Forelimb muscle (tissue), 1 donor: ENCODE data around the gene LRMDA. TPM values are rescaled to one million over a fixed set of nuclear protein-coding genes. Genes with fewer than 3 reads are reported as not detected.

ENCODE experiments used
- DNase-seq: peaks from one replicate; pipeline ENCODE4 v3.0.0-alpha.2; 2013; ENCODE audit warnings: low read depth
- polyA plus RNA-seq: library from polyadenylated mRNA; unstranded; fragments of 120-200 nt; gene quantifications from one replicate; pipeline ENCODE4 v1.2.1, GENCODE V29; 2013; ENCODE audit not compliant: insufficient read length

LRMDA gene
- polyA plus RNA-seq, 1 donor: 5.1 TPM

DNA sequence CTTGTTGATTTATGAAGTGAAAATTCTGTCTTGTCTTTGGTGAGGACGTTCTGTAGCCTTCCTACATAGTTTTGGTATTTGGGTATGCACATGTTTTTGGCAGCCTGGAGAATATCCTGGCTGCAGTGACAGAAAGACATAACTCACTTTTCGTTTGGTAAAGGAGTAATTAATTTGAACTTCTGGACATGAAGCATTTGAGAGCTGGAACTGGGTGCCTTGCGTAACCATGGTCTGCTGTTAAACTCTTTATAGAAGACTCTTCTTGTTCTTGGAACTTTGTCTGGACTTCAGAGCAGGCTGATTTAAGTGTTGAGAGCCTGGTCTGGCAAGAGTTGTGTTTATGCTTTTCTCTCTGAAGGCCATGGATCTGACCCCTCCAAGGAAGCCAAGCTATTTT is 231.3 kb downstream of the LRMDA start:
- no peak for DNase-seq

DNA sequence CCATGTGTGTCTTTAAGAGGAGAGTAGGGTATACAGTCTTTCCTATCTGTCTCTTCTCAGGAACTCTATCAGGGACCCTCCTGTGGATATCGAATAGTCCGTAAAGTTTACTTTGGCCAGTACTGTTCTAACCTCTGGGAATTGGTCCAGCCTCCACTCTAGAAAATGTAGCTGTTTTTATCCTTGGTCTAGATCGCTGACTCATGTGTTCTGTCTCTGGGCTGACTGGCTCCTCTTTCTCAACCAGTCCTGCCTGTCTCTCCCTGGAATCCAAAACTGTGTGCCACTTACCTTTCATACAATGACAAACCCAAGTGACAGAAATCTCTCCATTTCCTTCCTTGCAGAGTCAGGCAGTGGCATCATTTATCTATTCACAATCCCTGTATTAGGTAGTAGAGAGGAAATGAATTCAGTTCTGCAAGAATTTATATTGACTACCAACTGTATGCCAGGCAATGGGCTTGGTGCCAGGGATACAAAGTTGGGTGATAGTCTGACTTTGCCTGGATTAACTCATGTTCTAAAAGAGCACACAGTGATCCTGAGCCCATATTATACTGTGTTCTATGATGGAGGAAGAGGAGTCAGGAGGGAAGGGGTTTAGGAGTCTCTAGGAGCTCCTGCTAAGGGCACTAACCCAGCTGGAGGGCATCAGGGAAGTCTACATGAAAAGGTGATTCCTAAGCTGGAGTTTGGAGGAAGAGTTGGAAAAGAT is 232.7 kb downstream of the LRMDA start:
- no peak for DNase-seq

DNA sequence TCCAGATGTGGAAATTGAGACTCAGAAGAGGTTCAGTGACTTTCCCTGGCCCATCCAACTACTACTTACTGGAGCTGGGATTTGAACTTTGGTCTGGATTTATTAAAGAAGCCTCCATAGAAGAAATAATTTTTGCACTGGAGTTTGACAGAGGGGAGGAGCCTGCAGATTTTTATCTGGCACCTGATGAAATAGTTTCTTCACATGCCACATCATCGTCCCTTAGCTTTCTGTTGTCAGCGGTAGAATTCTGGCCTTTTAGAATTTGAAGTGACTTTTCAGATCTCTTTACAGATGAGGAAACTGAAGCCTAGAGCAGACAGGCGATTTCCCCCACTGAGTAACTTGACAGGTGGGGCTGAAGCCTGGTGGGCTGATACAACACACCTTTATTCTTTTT is 233.5 kb downstream of the LRMDA start:
- no peak for DNase-seq

DNA sequence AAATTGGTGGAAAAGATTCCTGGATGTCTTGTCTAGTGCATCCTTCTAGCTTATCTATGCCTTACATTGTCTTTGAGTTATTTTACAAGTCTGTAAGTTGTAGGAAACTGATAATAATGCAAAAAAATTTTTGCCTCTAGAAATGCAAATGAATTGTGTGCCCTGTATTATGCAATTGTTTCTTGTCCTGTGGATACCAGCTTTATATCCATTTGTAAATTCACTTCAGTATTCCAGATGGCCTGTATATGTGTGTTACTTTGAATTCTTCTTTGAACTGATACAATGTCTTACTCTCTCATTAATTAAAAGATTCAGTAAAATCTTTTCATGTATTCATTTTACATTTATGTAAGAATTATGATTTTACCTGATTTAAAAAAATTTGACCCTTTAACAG is 234.3 kb downstream of the LRMDA start:
- DNase-seq: no peak

DNA sequence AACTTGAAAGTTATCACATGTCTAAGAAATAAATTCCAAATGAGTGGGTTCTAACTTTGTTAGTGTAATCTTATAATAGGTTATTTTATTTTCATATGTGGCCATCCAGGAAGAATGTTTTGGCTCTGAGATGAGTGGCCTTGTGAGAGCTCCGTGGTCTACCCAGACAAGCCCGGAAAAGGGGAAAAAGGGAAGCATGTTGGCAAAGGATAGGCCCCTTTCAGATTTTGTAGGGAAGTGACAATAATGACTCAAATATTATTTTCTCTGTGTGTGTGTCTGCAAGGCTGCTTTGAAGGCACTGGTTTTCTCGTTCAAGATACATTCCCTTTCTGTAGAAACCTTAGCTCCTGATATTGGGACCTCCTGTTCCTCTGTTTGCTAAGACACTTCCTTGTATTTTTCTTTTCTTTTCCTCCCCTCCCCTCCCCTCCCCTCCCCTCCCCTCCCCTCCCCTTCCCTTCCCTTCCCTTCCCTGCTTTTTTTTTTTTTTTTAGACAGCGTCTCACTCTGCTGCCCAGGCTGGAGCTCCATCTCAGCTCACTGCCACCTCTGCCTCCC is 240.8 kb downstream of the LRMDA start:
- DNase-seq: no peak

DNA sequence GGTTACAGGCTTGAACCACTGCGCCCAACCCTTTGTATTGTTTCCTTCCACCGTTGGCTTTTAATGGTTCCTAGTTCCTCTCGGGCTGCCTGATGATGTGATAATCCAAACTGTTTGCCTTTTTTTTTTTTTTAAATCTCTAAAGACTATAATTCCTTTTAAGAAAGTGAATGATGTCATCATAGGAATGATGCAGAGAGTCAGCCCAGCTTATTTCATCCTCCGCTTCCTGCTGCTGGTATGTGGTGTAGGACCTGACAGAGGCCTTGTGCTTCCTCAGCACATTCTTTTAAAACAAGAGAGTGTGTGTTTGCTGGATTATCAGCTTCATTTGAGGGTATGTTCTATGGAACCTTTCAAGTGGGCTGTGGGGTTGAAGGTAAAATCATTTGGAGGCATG is 241.4 kb downstream of the LRMDA start:
- no peak for DNase-seq

DNA sequence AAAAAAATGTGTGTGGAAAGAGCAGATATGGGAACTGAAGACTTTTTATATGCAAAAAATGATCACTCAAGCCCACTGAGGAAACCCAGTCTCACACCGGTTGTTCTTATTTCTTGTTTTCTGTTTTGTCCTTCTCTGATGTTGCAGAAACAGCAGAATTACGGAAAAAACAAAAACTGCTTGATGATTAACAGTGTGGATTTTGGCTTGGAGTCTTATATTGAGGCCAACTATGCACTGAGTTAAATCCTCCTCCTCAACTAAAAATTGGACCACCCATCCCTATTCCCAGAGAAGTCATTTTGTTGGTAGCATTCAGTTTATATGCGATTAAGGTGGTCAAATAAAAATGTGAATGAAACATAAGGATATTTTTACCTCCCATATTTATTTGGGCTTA is 246.1 kb downstream of the LRMDA start:
- DNase-seq: no peak

DNA sequence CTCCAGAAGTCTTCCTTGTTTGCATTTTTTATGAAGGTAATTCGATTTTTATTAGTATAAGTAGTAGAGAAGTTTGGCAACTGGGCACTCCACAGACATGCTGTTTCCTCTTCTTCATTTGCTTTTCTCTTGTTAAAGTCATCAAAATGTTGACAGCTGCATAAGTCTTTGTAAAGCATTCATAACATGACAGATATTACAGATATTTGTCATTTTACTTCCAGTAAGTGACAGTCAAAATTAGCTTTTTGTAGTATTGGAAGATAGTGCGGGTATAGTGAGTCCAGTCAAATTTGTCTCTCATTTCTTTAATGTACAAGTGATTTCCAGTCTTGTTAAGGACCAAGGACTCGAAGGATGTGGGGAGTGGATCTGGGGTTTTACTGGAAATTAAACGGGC is 247.1 kb downstream of the LRMDA start:
- DNase-seq: no peak

DNA sequence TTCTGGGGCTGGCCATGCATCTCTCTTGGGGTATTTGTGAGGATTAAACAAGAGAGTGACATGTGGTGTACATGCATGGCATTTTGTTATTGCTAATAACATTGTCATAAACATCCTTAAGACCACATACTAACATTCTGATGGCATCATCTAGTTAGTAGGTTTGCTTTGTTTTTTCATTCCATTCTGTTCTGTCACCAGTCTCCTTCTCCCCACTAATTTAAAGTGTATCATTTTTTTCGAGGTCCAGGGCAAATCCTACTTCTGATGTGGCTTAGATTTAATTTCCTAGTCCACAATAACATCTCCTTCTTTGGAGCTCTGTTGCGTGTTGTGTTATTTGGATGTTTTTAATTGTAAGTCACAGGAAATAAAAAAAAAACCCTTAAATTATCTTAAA is 248.1 kb downstream of the LRMDA start:
- no peak for DNase-seq

DNA sequence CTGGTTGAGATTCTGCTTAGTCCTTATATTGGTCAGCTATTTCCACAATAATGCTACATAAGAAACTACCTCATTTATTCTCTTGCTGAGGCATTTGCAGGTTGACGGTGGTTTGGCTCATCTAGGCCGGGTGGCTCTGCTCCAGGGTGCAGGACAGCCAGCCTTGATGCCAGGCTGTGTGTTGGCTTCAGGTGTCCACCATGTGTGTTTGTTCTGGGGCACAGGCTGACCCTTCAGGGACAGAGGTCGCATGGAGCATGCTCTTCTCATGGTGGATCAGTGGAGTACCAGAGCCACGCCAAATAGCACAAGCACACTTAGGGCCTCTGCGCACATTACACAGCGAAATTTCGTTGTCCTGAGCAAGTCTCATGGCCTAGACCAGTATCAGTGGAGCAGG is 249.9 kb downstream of the LRMDA start:
- no peak for DNase-seq

DNA sequence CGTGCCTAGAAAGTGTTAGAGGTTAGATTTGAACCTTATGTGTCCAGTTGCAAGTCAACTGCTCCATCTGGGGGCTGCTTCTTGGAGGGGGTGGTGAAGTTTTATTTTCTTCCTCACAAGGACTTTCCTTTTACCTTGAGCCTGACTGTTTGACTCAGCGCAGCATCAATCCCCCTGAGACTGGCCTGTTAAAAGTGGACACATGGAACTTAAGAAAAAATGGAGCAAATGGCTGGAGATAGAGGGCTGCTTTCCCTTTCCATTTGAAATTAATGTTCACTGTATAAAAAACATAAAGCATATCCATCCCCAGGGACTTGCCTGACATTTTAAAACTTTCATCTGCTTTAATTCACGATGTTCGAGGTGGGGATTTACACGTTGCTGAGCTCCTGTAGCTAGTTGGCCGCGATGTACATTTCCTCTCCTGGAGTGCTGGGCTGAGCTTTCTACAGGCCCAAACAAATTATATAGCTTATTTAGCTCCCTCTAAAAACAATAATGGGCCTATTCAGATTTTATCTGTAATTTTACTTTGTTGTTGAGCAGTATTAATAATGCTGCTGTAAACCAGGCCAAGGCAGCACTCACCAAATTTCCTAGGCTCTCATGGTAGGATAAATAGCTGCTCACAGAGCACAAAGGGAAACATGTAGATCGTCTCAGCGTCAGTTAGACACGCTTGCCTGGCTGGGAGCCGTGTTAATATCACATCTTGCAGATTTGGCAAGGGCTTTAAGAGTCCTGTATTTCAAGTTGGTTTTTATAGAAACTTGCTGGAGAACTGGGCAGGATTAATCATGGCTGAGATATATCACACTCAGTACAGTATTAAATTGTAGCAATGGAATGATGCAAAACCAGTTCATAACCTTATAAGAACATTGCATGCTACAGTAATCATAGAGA is 251.5 kb downstream of the LRMDA start:
- DNase-seq: no peak

DNA sequence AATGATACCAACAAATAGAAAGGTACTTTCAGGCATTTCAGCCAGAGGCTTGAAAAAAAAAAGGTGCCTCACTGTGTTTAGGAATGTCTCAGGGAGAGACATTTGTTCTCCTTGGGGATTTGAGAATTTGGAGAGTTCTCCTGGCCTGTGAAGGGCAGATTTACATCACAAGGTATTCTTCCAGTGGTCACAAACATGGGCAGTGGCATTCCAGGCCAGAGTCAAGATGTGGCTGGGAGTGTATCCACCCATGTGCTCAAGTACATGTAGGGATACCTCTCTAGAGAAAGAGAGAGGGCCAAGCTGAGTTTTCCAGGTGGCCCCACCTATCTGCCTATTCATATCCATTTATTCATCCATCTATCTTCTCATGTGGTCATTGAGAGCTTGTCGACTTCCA is 253.8 kb downstream of the LRMDA start:
- no peak for DNase-seq

DNA sequence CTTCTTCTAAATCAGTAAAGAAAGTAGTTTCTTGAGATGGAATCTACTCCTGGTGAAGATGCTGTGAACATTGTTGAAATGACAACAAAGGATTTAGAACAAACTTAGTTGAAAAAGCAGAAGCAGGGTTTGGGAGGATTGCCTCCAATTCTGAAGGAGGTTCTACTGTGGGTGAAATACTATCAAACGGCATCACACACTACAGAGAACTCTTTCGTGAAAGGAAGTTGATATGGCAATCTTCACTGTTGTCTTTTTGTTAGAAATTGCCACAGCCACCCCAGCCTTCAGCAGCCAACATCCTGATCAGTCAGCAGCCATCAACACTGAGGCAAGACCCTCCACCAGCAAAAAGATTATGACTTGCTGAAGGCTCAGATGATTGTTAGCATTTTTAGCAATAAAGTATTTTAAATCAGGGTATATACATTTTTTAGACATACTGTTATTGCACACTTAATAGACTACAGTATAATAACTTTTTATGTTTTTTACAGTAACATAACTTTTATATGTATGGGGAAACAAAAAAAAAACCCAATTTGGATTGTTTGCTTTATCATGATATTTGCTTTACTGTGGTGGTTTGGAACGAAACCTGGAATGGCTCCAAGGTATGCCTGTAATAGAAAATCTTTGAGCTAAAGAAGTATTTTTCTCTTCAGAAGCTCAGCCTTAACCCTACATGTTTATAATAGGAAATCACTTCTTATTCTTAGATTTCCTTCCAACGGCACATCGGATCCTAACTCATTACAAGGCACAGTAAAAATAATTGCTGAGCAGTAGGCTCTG is 257.3 kb downstream of the LRMDA start:
- no peak for DNase-seq

DNA sequence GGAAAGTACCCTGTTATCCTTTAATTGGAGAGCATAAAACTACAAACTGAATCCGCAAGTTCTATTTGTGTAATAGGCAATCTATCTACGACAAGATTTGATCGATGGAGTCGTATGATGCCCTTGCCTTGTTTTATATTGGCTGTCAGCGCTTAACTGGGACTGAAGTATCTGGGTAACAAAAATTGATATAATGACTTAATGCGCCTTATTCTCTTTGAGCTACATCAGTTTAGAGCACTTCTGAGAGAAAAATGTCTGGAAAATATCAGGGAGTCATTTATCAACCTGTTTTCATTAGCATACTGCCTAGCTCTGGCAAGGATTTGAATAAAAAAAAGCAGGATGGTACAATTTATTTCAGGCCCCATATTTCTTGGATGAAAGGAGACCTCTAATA is 262.1 kb downstream of the LRMDA start:
- DNase-seq: no peak

DNA sequence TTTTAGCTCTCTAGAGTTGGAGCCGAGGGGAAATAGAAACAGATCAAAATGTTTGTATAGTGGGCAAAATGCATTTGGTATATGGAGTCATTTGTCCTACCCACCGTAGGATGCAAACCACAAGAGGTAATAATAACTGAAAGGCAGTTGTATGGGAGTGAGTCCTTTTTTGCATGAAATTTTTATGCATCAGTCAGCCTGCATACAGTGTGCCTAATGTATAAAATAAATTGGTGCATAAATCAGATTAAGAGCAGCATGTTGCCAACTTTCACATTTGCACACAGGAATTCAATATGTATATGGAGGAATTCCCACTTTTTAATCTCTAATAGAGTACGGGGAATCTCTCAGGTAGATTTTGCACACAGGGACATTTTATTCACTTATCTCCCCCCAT is 262.8 kb downstream of the LRMDA start:
- no peak for DNase-seq

DNA sequence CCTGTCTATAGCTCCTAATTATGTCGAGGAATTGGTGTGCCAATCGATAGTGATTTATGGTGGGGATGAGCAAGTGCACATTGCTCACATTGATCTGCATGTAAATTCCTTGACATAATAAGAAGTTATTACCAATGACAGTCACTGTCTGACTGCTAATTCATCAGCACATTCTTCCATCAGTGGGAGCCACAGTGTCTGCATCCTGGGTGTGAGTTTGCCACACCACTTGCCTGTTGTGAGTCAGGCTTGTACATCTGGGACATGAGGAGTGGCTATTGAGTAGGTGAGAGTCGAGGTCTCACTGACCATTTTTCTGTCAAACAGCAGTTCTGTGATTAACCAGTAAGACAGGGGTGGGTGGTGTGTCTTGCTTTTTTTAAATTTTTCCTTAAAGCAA is 263.4 kb downstream of the LRMDA start:
- DNase-seq: no peak

DNA sequence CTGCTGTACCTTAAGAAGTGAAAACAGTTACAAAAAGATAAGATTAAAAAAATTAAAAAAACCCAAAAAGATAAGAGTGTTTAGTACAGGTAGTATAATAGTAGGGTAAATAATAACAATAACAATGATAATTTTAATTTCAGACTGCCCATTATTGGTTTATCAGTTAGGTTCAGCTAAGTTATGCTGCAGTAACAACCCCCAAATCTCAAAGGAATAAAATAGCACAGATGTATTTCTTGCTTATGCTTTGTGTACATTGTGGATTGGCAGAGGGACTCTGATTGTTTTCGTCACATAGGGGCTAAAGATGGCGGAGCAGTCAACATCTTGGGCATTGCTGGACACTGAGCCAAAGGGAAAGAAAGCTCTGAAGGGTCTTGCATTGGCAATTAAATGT is 264.6 kb downstream of the LRMDA start:
- DNase-seq: no peak

DNA sequence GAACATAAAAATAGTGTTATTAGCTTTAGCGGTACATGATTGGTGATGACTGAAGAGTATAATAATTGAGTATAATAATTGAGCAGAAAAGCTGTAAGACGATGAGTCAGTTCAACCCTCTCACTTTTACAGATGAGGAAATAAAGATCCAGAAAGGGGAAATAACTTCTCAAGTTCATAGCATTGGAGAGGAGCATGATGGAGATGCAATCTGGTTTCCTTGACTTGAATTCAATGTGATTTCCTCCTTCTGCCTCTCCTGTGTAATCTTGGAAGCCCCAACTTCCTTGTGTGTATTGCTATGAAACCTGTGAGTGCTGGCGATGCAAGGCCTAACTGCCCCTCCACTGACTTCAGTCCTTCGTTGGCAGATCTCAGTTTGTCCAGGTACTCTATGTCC is 265.1 kb downstream of the LRMDA start:
- no peak for DNase-seq

DNA sequence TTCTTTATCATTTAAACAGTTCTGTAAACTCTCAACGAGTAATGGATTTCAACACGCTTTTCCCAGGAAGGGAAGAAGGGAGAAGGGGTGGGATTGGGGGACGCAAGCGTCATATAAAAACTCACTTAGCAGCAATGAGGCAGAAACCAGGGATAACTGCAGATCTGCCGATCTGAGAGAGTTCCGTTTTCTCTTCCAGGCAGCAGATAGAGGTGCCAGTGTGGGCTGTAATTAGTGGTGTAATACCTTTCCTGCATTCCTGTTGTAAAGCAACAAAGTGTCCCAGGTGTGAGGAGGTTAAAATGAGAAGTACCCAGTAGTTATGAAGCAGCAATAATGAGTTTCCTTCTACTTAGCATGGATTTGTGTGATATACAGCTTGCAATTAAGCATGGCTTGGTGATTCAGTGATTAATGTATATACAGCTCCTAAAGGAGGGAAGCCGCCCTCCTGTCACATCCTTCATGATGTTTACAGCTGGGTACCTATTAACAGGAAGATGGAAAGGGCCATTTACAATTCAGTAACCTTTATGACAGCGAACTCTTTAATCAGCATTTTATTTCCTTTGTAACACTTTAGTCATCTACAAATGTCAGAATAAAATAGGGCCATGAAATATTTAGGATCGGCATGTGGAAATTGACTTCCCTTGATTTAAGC is 271.9 kb downstream of the LRMDA start:
- DNase-seq: no peak

DNA sequence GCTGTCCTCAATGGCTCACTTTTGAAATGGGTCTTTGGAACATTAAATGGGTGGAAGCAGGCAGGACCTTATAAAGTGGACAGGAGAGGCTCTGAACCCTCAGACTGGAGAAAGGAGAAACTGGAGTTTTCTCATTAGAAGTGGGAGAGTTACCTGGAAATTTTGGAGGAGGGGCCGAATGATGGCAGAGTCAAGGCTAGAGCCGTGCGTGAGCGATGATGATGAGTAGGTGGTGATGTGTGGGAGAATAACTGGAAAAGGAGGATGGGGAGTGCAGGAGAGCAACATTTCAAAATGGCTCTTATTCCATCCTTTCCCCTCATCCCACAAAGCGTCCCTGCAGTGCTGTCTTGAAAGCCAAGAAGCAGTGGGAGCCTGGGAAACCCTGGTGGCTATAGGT is 274.0 kb downstream of the LRMDA start:
- DNase-seq: no peak

DNA sequence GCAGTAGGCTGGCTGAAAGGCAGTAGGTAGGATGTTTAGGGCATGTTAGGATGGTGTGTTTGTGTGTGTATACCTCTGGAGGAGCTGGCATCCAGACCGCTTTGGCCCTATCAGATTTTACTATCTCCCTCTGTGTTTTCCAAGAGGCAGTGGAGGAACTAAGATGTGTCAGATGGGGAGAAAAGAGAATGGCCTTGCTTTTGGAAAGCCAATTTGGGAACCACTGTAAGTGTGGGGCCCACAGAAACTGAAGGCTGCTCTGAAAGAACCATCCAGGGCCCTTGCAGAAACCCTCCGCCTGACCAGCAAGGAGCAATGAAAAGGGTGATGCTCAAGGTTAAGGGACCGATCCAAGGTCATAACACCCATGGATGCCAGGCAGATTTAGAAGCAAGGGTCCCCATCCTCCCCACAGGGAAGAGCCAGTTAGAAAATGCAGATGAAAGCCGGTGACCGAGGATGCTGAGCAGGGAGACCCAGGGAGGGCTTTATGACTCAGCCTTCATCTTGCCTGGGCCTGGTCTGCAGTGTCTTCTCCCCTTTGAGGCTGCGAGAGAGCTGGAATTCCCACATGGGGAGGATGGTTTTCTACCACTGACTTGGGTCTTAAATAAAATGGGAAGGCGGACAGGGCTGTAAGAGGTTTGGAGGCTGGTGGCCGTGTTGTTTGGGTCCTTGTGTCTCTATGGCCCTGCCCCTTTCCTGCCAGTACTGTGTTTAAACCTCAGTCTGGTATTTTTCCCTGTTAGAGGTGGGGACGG is 275.8 kb downstream of the LRMDA start:
- DNase-seq: no peak
